HepG2 (cell line): ENCODE results near the gene FN1. TPM values are rescaled to one million over a fixed set of nuclear protein-coding genes. Genes with fewer than 3 reads are reported as not detected.

Experiments used
- DBP ChIP-seq: sonication (generic); formaldehyde crosslinking; IDR thresholded peaks from 2 replicates; pipeline ENCODE4 v1.4.0; 2020; ENCODE audit warnings: missing genetic modification reagents; ENCODE audit errors: not compliant biosample characterization
- EED ChIP-seq: sonication (generic); formaldehyde crosslinking; IDR thresholded peaks from 2 replicates; pipeline ENCODE4 v1.5.0; 2020; ENCODE audit warnings: mild to moderate bottlenecking, missing genetic modification reagents
- HINFP ChIP-seq: sonication (generic); formaldehyde crosslinking; IDR thresholded peaks from 2 replicates; pipeline ENCODE4 v1.4.0; 2020; ENCODE audit warnings: low read depth, mild to moderate bottlenecking, missing genetic modification reagents
- KLF12 ChIP-seq: sonication (generic); formaldehyde crosslinking; IDR thresholded peaks from 2 replicates; pipeline ENCODE4 v1.4.0; 2020; ENCODE audit warnings: missing genetic modification reagents, borderline replicate concordance
- LRRFIP1 ChIP-seq: sonication (generic); formaldehyde crosslinking; conservative IDR thresholded peaks from 2 replicates; pipeline ENCODE4 v1.4.0; 2020; ENCODE audit warnings: missing genetic modification reagents
- MBD4 ChIP-seq: IDR thresholded peaks from 2 replicates; pipeline ENCODE4 v1.6.1; 2012; ENCODE audit warnings: low read length, inconsistent platforms, borderline replicate concordance
- MEF2D ChIP-seq: sonication (generic); formaldehyde crosslinking; IDR thresholded peaks from 2 replicates; pipeline ENCODE4 v1.5.1; 2020; ENCODE audit warnings: mild to moderate bottlenecking, missing genetic modification reagents
- NFE2 ChIP-seq: sonication (generic); formaldehyde crosslinking; IDR thresholded peaks from 2 replicates; pipeline ENCODE4 v1.4.0; 2020; ENCODE audit warnings: missing genetic modification reagents
- POLR2AphosphoS5 ChIP-seq: IDR thresholded peaks from 2 replicates; pipeline ENCODE4 v1.6.1; 2012; ENCODE audit warnings: low read depth, low read length
- RAD21 ChIP-seq: fragments of 450-650 bp; formaldehyde crosslinking; IDR thresholded peaks from 2 replicates; pipeline ENCODE4 v1.5.0; 2020; ENCODE audit warnings: mild to moderate bottlenecking
- RCOR2 ChIP-seq: IDR thresholded peaks from 2 replicates; pipeline ENCODE4 v1.6.1; 2016; ENCODE audit warnings: missing biosample characterization, missing genetic modification reagents
- RORA ChIP-seq: sonication (generic); formaldehyde crosslinking; IDR thresholded peaks from 2 replicates; pipeline ENCODE4 v1.5.0; 2020; ENCODE audit warnings: mild to moderate bottlenecking, missing genetic modification reagents, moderate library complexity
- SMYD3 ChIP-seq: sonication (generic); formaldehyde crosslinking; IDR thresholded peaks from 2 replicates; pipeline ENCODE4 v1.8.1; 2023; ENCODE audit warnings: mild to moderate bottlenecking, missing genetic modification reagents
- TCF7 ChIP-seq: sonication (generic); IDR thresholded peaks from 2 replicates; pipeline ENCODE4 v1.6.1; 2016; ENCODE audit warnings: antibody characterized with exemption, low read depth
- XBP1 ChIP-seq: sonication (generic); formaldehyde crosslinking; IDR thresholded peaks from 2 replicates; pipeline ENCODE4 v1.5.0; 2020; ENCODE audit warnings: missing genetic modification reagents
- ZBTB7B ChIP-seq: sonication (generic); formaldehyde crosslinking; IDR thresholded peaks from 2 replicates; pipeline ENCODE4 v1.4.0; 2020; ENCODE audit warnings: missing genetic modification reagents
- ZFAT ChIP-seq: sonication (generic); formaldehyde crosslinking; conservative IDR thresholded peaks from 2 replicates; pipeline ENCODE4 v1.8.1; 2023; ENCODE audit warnings: missing genetic modification reagents, inconsistent platforms
- ZNF234 ChIP-seq: sonication (generic); formaldehyde crosslinking; conservative IDR thresholded peaks from 2 replicates; pipeline ENCODE4 v1.5.1; 2020; ENCODE audit warnings: mild to moderate bottlenecking, missing genetic modification reagents
- ZNF383 ChIP-seq: sonication (generic); formaldehyde crosslinking; IDR thresholded peaks from 2 replicates; pipeline ENCODE4 v1.4.0; 2020; ENCODE audit warnings: missing genetic modification reagents, mild to moderate bottlenecking, borderline replicate concordance
- ZNF432 ChIP-seq: sonication (generic); formaldehyde crosslinking; IDR thresholded peaks from 2 replicates; pipeline ENCODE4 v1.5.0; 2020; ENCODE audit warnings: missing genetic modification reagents, mild to moderate bottlenecking, borderline replicate concordance
- ZNF605 ChIP-seq: sonication (generic); formaldehyde crosslinking; IDR thresholded peaks from 2 replicates; pipeline ENCODE4 v1.8.0; 2022; ENCODE audit warnings: mild to moderate bottlenecking, missing genetic modification reagents
- ZNF710 ChIP-seq: sonication (generic); formaldehyde crosslinking; IDR thresholded peaks from 2 replicates; pipeline ENCODE4 v1.5.0; 2020; ENCODE audit warnings: mild to moderate bottlenecking, missing genetic modification reagents, borderline replicate concordance
- ZNF761 ChIP-seq: sonication (generic); formaldehyde crosslinking; conservative IDR thresholded peaks from 2 replicates; pipeline ENCODE4 v1.4.0; 2020; ENCODE audit warnings: mild to moderate bottlenecking, missing genetic modification reagents
- ZSCAN9 ChIP-seq: IDR thresholded peaks from 2 replicates; pipeline ENCODE4 v1.6.1; 2016; ENCODE audit warnings: borderline replicate concordance
- polyA plus RNA-seq, 8 experiments: library from polyadenylated mRNA; depleted of rRNA in 3 of 8; stranded (reverse) in 7 of 8; unstranded in 1 of 8; fragments of >200 nt; fragmentation: Illumina TruSeq in 4 of 8; extraction: Trizol in 4 of 8; gene quantifications; 2 replicates each; pipeline versions ENCODE4 v1.2.1 to v1.2.3, GENCODE V29; 2011 to 2016; ENCODE audit warnings: low read depth in 4 of 8, missing spikeins in 1 of 8, mixed read lengths in 1 of 8; ENCODE audit not compliant: insufficient read depth in 1 of 8
- total RNA-seq, 5 experiments: library from RNA; depleted of rRNA; stranded (reverse); fragments of >200 nt; fragmentation: Illumina TruSeq; extraction: Trizol; gene quantifications; 2 replicates each; pipeline ENCODE4 v1.2.3, GENCODE V29; 2016; ENCODE audit warnings: low read depth in 1 of 5

FN1 gene
- total and polyA plus RNA-seq, 2 of the 13 experiments (the other 11 are each of a cell fraction or from before 2014, with no cell fraction given): 1,847 to 6,471 TPM

- TF ChIP-seq MBD4: 0 out of 2 replicates have a peak, but pooled peaks have one; percentile 21
- TF ChIP-seq RCOR2: no peak
- TF ChIP-seq TCF7: no peak
- no peak for TF ChIP-seq DBP
- TF ChIP-seq ZNF605 (CRISPR knock-in tag): no peak
- TF ChIP-seq ZNF234 (CRISPR knock-in tag): no peak
- no peak for TF ChIP-seq RAD21
- TF ChIP-seq POLR2AphosphoS5: 0 out of 2 replicates have a peak, but pooled peaks have one; percentile 55
- TF ChIP-seq SMYD3: no peak
- TF ChIP-seq HINFP (CRISPR knock-in tag): no peak
- no peak for TF ChIP-seq ZNF761 (CRISPR knock-in tag)
- TF ChIP-seq ZSCAN9 (CRISPR knock-in tag): no peak
- TF ChIP-seq ZBTB7B: no peak
- 0 out of 2 replicates have a peak, but pooled peaks have one; percentile 31 for TF ChIP-seq XBP1 (CRISPR knock-in tag)
- TF ChIP-seq MEF2D (CRISPR knock-in tag): 0 out of 2 replicates have a peak, but pooled peaks have one; percentile 26
- TF ChIP-seq ZNF383 (CRISPR knock-in tag): 0 out of 2 replicates have a peak, but pooled peaks have one; percentile 63
- no peak for TF ChIP-seq EED (CRISPR knock-in tag)
- no peak for TF ChIP-seq RORA (CRISPR knock-in tag)
- no peak for TF ChIP-seq KLF12 (CRISPR knock-in tag)
- TF ChIP-seq LRRFIP1 (CRISPR knock-in tag): no peak
- no peak for TF ChIP-seq ZNF710
- no peak for TF ChIP-seq ZFAT
- TF ChIP-seq ZNF432 (CRISPR knock-in tag): no peak
- TF ChIP-seq NFE2 (CRISPR knock-in tag): no peak
These were observed 68.0 kb downstream of the FN1 start (continued) for GRCh38 chr2:215367662-215368492.
